LNCaP clone FGC (cell line): ENCODE measurements around the gene EIF4A3.

Experiments used
- DNase-seq: peaks from one replicate; pipeline ENCODE4 v3.0.0-alpha.2; 2011; ENCODE audit warnings: low read depth
- H3K4me3 ChIP-seq: 2 replicates; pipeline ENCODE4 v1.5.1; 2011; ENCODE audit warnings: mild to moderate bottlenecking, low read depth, low read length, control low read depth
- CTCF ChIP-seq: IDR thresholded peaks from 2 replicates; pipeline ENCODE4 v1.5.1; 2012; ENCODE audit warnings: mild to moderate bottlenecking; ENCODE audit not compliant: control insufficient read depth, insufficient read depth; ENCODE audit errors: extremely low read depth

EIF4A3 gene

GRCh38 chr17:80119271-80119791, 27.6 kb downstream of the EIF4A3 start:
- TF ChIP-seq CTCF = no peak
- no peak overlapping the region for H3K4me3 ChIP-seq
- DNase-seq = no peak

GRCh38 chr17:80118601-80119270, 28.2 kb downstream of the EIF4A3 start:
- no peak for DNase-seq
- TF ChIP-seq CTCF = no peak
- H3K4me3 ChIP-seq = no peak overlapping the region

DNA sequence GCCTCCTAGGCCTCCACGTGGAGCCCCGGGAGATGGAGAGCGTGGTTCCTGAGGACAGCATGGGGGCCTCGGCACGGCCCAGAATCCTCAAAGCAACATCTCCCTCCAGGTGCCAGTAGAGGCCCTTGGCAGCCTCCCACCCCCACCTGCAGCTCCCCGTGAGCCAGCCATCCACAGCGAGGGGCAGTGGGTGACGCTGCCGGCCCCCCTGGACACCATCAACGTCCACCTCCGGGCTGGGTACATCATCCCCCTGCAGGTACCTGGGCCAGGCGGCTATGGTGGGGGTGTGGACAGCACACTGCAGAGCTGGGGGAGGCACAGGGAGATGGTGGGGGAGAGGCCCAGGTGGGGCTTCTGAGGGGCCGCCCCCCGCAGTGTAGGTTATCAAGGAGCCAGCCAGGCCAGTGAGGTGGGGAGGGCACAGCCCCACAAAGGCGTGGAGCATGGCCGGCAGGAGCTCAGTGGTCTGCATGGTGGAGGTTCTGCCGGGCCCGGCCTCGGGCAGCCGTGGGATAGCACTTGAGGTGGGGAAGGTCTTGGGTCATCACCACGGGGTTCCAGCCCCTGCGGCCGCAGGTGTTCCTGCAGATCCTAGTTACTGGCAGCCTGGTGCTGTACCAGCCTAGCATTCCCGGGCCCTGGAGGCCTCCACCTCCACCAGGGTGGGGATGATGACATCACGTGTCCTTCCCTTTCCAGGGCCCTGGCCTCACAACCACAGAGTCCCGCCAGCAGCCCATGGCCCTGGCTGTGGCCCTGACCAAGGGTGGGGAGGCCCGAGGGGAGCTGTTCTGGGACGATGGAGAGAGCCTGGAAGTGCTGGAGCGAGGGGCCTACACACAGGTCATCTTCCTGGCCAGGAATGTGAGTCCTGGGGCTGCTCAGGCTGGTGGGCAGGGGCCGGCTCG, 29.2 kb downstream of the EIF4A3 start:
- H3K4me3 ChIP-seq = no peak overlapping the region
- no peak for TF ChIP-seq CTCF
- no peak for DNase-seq

DNA sequence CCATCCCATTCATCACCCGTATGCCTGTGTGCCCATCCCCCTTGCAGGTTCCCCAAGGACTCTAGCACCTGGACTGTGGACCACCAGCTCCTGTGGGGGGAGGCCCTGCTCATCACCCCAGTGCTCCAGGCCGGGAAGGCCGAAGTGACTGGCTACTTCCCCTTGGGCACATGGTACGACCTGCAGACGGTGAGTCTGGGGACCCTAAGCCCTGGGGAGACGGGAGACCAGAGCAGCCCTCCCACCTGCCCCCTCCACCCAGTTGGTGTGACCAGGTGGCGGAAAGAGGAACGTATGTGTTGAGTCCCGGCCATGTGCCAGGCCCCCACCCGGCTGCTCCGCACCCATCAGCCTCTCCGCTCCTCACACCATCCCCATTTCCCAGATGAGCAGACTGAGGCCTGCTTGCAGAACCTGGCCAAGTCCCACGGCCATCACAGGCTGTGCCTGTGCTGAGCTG, 30.0 kb downstream of the EIF4A3 start:
- no peak overlapping the region for H3K4me3 ChIP-seq
- no peak for DNase-seq
- no peak for TF ChIP-seq CTCF

GRCh38 chr17:80116276-80116920, 30.5 kb downstream of the EIF4A3 start:
- DNase-seq = no peak
- H3K4me3 ChIP-seq = no peak overlapping the region
- TF ChIP-seq CTCF = no peak

DNA sequence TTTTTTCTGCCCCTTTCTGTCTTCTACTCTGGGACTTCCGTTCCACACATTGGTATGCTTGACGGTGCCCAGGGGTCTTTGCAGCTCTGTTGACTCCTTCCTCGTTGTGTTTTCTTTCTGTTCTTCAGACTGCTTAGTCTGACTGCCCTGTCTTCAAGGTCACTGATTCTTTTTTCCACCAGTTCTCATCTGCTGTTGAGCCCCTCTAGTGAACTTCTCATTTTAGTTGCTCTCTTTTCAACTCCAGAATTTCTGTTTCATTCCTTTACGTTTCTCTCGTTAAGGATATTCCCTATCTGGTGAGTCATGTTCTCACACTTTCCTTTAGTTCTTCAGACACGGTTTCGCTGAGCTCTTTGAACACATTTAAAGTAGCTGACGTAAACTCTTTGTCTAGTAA, 31.8 kb downstream of the EIF4A3 start:
- no peak for TF ChIP-seq CTCF
- no peak for DNase-seq
- no peak overlapping the region for H3K4me3 ChIP-seq
